HepG2 (cell line): ENCODE results near the gene NOA1.

Experiments
- ATF2 ChIP-seq: sonication (generic); formaldehyde crosslinking; IDR thresholded peaks from 2 replicates; pipeline ENCODE4 v1.4.0; 2020; ENCODE audit warnings: missing genetic modification reagents
- CEBPB ChIP-seq: IDR thresholded peaks from 2 replicates; pipeline ENCODE4 v1.6.1; 2011; ENCODE audit warnings: low read depth, low read length, improper control_type of control experiment, borderline replicate concordance
- MBNL3 ChIP-seq: fragments of 250-450 bp; sonication (Bioruptor Pico); conservative IDR thresholded peaks from 2 replicates; pipeline ENCODE4 v1.8.0; 2022; ENCODE audit warnings: mild to moderate bottlenecking, inconsistent platforms
- NR0B2 ChIP-seq: sonication (generic); formaldehyde crosslinking; IDR thresholded peaks from 2 replicates; pipeline ENCODE4 v1.4.0; 2020; ENCODE audit warnings: mild to moderate bottlenecking, missing genetic modification reagents
- POLR2AphosphoS5 ChIP-seq: IDR thresholded peaks from 2 replicates; pipeline ENCODE4 v1.6.1; 2012; ENCODE audit warnings: low read depth, low read length
- REST ChIP-seq, 2 experiments: IDR thresholded peaks; 2 replicates each; pipeline ENCODE4 v1.6.1; 2011 to 2012; ENCODE audit warnings: low read length in 2 of 2, borderline replicate concordance in 1 of 2, low read depth in 1 of 2, mild to moderate bottlenecking in 1 of 2, moderate library complexity in 1 of 2
- SRSF1 ChIP-seq: fragments of 200-400 bp; formaldehyde crosslinking; optimal IDR thresholded peaks from 2 replicates; pipeline ENCODE3; 2017; ENCODE audit warnings: mild to moderate bottlenecking, low read depth, low read length, moderate library complexity
- SUZ12 ChIP-seq: fragments of 150-350 bp; IDR thresholded peaks from 2 replicates; pipeline ENCODE4 v1.6.1; 2014; ENCODE audit warnings: low read depth, low read length
- USF2 ChIP-seq, 2 experiments: sonication (generic) in 1 of 2; formaldehyde crosslinking in 1 of 2; IDR thresholded peaks; 2 replicates each; pipeline versions ENCODE4 v1.5.1 to v1.6.1; 2011 to 2020; ENCODE audit warnings: borderline replicate concordance in 1 of 2, low read depth in 1 of 2, low read length in 1 of 2, mild to moderate bottlenecking in 1 of 2, missing genetic modification reagents in 1 of 2, moderate library complexity in 1 of 2
- ZNF678 ChIP-seq: sonication (generic); formaldehyde crosslinking; IDR thresholded peaks from 2 replicates; pipeline ENCODE4 v1.4.0; 2020; ENCODE audit warnings: mild to moderate bottlenecking, missing genetic modification reagents
- TF ChIP-seq, protein P1 (sequence below): sonication (generic); formaldehyde crosslinking; IDR thresholded peaks from 2 replicates; pipeline ENCODE4 v1.5.0; 2020; ENCODE audit warnings: mild to moderate bottlenecking, missing genetic modification reagents, moderate library complexity
- TF ChIP-seq, protein P2 (sequence below): sonication (generic); formaldehyde crosslinking; IDR thresholded peaks from 2 replicates; pipeline ENCODE4 v1.4.0; 2020; ENCODE audit warnings: missing genetic modification reagents
- TF ChIP-seq, protein P3 (sequence below): sonication (generic); formaldehyde crosslinking; IDR thresholded peaks from 2 replicates; pipeline ENCODE4 v1.5.1; 2020; ENCODE audit warnings: mild to moderate bottlenecking, missing genetic modification reagents

GRCh38 chr4:56961107-56961500 lies 16.3 kb downstream of the NOA1 start:
- TF ChIP-seq REST (IDR thresholded peaks at IDR 0.05; ENCODE audit: borderline replicate concordance in 1 of 2, low read depth in 1 of 2, low read length in 2 of 2) (no peak), CEBPB (no peak), SRSF1 (no peak), POLR2AphosphoS5 (no peak), ATF2 (CRISPR knock-in tag) (no peak), NR0B2 (CRISPR knock-in tag) (no peak), ZNF678 (CRISPR knock-in tag) (no peak), USF2 (IDR thresholded peaks at IDR 0.05; ENCODE audit: low read depth, low read length) (no peak), USF2 (CRISPR knock-in tag; IDR thresholded peaks at IDR 0.05; ENCODE audit: borderline replicate concordance) (no peak), SUZ12 (no peak), MBNL3 (CRISPR knock-in tag) (no peak)
- TF ChIP-seq, protein P1, sequence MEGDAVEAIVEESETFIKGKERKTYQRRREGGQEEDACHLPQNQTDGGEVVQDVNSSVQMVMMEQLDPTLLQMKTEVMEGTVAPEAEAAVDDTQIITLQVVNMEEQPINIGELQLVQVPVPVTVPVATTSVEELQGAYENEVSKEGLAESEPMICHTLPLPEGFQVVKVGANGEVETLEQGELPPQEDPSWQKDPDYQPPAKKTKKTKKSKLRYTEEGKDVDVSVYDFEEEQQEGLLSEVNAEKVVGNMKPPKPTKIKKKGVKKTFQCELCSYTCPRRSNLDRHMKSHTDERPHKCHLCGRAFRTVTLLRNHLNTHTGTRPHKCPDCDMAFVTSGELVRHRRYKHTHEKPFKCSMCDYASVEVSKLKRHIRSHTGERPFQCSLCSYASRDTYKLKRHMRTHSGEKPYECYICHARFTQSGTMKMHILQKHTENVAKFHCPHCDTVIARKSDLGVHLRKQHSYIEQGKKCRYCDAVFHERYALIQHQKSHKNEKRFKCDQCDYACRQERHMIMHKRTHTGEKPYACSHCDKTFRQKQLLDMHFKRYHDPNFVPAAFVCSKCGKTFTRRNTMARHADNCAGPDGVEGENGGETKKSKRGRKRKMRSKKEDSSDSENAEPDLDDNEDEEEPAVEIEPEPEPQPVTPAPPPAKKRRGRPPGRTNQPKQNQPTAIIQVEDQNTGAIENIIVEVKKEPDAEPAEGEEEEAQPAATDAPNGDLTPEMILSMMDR (CRISPR knock-in tag) = no peak
- TF ChIP-seq, protein P2, sequence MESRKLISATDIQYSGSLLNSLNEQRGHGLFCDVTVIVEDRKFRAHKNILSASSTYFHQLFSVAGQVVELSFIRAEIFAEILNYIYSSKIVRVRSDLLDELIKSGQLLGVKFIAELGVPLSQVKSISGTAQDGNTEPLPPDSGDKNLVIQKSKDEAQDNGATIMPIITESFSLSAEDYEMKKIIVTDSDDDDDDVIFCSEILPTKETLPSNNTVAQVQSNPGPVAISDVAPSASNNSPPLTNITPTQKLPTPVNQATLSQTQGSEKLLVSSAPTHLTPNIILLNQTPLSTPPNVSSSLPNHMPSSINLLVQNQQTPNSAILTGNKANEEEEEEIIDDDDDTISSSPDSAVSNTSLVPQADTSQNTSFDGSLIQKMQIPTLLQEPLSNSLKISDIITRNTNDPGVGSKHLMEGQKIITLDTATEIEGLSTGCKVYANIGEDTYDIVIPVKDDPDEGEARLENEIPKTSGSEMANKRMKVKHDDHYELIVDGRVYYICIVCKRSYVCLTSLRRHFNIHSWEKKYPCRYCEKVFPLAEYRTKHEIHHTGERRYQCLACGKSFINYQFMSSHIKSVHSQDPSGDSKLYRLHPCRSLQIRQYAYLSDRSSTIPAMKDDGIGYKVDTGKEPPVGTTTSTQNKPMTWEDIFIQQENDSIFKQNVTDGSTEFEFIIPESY = no peak
- TF ChIP-seq, protein P3, sequence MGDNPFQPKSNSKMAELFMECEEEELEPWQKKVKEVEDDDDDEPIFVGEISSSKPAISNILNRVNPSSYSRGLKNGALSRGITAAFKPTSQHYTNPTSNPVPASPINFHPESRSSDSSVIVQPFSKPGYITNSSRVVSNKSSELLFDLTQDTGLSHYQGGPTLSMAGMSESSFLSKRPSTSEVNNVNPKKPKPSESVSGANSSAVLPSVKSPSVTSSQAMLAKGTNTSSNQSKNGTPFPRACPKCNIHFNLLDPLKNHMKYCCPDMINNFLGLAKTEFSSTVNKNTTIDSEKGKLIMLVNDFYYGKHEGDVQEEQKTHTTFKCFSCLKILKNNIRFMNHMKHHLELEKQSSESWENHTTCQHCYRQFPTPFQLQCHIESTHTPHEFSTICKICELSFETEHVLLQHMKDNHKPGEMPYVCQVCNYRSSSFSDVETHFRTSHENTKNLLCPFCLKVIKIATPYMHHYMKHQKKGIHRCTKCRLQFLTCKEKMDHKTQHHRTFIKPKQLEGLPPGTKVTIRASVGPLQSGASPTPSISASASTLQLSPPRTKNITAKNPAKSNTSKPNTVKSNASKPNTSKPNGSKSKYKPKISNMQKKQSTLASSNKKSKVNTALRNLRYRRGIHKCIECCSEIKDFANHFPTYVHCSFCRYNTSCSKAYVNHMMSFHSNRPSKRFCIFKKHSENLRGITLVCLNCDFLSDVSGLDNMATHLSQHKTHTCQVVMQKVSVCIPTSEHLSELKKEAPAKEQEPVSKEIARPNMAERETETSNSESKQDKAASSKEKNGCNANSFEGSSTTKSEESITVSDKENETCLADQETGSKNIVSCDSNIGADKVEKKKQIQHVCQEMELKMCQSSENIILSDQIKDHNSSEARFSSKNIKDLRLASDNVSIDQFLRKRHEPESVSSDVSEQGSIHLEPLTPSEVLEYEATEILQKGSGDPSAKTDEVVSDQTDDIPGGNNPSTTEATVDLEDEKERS (CRISPR knock-in tag) = no peak
